ENCODE measurements around the gene ASB6.

The ASB6 gene, protein sequence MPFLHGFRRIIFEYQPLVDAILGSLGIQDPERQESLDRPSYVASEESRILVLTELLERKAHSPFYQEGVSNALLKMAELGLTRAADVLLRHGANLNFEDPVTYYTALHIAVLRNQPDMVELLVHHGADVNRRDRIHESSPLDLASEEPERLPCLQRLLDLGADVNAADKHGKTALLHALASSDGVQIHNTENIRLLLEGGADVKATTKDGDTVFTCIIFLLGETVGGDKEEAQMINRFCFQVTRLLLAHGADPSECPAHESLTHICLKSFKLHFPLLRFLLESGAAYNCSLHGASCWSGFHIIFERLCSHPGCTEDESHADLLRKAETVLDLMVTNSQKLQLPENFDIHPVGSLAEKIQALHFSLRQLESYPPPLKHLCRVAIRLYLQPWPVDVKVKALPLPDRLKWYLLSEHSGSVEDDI

DNA sequence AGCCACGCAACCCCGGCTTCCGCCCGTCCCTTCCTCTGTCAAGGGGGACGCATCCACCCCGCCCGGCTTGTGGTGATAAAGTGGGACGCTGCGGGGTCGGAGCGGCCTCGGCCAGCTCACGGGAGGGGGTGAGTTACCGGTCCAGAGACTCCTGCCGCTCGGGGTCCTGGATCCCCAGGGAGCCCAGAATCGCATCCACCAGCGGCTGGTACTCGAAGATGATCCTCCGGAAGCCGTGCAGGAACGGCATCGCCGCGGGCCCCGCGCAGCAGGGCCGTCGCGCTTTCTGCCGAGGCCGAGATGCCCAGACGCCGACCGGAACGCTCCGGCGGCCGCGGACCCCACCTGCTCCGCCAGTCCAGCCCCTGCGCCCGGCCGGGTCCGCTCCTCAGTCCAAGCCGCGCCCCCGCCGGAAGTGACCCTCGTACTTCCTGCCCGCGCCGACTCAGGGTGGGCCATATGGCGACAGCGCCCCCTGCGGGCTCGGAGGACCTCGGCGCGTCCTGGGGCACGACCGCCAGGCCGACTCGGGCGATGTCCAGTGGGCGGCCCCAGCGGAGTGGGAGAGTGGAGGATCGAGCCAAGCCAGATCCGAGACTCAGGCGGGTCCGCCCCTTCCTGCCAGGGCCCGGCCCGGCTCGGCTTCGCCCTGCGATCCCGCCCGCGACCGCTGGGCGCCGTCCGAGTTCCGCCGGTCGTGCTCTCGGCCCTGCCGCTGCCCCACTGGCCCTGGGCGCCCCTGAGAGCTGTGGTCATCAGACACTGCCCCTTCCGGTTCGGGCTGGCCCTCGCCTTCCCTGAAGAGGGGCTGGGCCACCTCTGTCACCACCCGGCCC lies at the start of gene ASB6:
TSS of gene ASB6 (minus strand) at position 402 of the 836 bp plus-strand sequence. CDS start at position 250, 152 bp downstream.
- Histone ChIP-seq H3F3A (ENCODE audit: low read depth) (no peaks in the 10 kb centered on the region), H3K36me3 (ENCODE audit: insufficient read depth, low read length) (no peaks in the 10 kb centered on the region; the same call in 1 of the 2 replicates), H3K9ac (ENCODE audit: low read depth, low read length, poor library complexity, severe bottlenecking) (peak within 1 kb of the TSS; percentile 76), H3K79me2 (ENCODE audit: insufficient read depth, low read length) (peaks cover 18% of the 10 kb centered on the region; the same call in 1 of the 2 replicates), H3K27me3 (ENCODE audit: insufficient read depth, low read length, poor library complexity, severe bottlenecking) (no peaks in the 10 kb centered on the region), H4K20me1 (ENCODE audit: insufficient read depth, low read length, poor library complexity, severe bottlenecking) (peaks cover 6% of the 10 kb centered on the region), H2AFZ (ENCODE audit: low read length) (peak within 1 kb of the TSS; percentile 80; the same call in 1 of the 2 replicates), H3K9me3 (ENCODE audit: insufficient read depth, low read depth, low read length) (no peaks in the 10 kb centered on the region), H3K4me2 (ENCODE audit: low read depth, low read length, poor library complexity, severe bottlenecking) (peak within 1 kb of the TSS; percentile 85), H3K9me2 (replicated peaks; ENCODE audit: low read depth, low read length) (no peaks in the 10 kb centered on the region), H3K4me3 (ENCODE audit: low read length, poor library complexity, severe bottlenecking) (peak within 1 kb of the TSS; percentile 84), H3K4me1 (ENCODE audit: insufficient read depth, low read length, poor library complexity, severe bottlenecking) (no peaks in the 10 kb centered on the region)
- TF ChIP-seq, protein P1, sequence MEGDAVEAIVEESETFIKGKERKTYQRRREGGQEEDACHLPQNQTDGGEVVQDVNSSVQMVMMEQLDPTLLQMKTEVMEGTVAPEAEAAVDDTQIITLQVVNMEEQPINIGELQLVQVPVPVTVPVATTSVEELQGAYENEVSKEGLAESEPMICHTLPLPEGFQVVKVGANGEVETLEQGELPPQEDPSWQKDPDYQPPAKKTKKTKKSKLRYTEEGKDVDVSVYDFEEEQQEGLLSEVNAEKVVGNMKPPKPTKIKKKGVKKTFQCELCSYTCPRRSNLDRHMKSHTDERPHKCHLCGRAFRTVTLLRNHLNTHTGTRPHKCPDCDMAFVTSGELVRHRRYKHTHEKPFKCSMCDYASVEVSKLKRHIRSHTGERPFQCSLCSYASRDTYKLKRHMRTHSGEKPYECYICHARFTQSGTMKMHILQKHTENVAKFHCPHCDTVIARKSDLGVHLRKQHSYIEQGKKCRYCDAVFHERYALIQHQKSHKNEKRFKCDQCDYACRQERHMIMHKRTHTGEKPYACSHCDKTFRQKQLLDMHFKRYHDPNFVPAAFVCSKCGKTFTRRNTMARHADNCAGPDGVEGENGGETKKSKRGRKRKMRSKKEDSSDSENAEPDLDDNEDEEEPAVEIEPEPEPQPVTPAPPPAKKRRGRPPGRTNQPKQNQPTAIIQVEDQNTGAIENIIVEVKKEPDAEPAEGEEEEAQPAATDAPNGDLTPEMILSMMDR (conservative IDR thresholded peaks at IDR 0.05; ENCODE audit: low read length), result peak; percentile 66
- TF ChIP-seq EZH2phosphoT487 (IDR thresholded peaks at IDR 0.05; ENCODE audit: borderline replicate concordance), result no peak

DNA sequence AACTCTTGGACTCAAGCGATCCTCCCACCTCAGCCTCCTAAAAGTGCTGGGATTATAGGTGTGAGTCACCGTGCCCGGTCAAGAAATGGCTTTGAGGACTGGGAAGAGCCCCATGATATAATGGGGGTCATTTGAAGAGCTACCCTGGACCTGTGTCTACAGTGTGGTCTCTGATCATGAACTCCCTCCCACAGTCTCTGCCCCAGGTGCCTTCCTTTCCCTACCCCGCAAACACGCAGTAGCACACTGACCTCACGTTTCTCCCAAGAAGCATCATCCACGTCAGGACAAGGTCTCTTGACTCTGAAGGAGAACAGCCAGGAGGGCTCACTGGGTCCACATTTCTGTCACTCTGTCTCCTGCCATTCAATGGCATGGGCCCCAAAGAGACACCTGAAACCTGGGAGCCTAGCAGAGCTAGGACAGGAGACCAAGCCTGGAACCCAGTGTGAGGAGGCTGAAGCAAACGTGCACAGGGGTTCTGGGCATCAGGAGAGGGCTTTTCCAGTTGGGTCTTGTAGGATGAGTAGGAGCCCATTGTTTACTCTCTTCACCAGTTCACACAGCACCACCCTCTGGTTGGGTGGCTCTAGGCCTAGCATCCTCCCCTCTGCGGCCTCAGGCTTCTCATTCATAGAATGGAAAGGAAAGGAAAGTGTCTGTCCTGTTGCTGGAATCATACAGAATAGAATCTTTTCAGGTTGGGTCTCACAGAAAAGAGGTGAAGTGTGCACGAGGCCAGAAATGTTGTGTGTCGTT lies 46.5 kb upstream of the ASB6 start:
- H3K9me3 ChIP-seq (ENCODE audit: insufficient read depth, low read depth, low read length), result no peaks in the 10 kb centered on the region
- no peaks in the 10 kb centered on the region for H3K4me1 ChIP-seq (ENCODE audit: insufficient read depth, low read length, poor library complexity, severe bottlenecking)
- H3K9me2 ChIP-seq (replicated peaks; ENCODE audit: low read depth, low read length), result no peaks in the 10 kb centered on the region
- no peak for TF ChIP-seq EZH2phosphoT487 (IDR thresholded peaks at IDR 0.05; ENCODE audit: borderline replicate concordance)
- TF ChIP-seq, protein P1 (conservative IDR thresholded peaks at IDR 0.05; ENCODE audit: low read length), result no peak
- H3K4me3 ChIP-seq (ENCODE audit: low read length, poor library complexity, severe bottlenecking), result no peak overlapping the region
- no peak overlapping the region for H3K4me2 ChIP-seq (ENCODE audit: low read depth, low read length, poor library complexity, severe bottlenecking)
- no peaks in the 10 kb centered on the region for H3K36me3 ChIP-seq (ENCODE audit: insufficient read depth, low read length)
- no peaks in the 10 kb centered on the region for H3K79me2 ChIP-seq (ENCODE audit: insufficient read depth, low read length)
- no peaks in the 10 kb centered on the region for H3K27me3 ChIP-seq (ENCODE audit: insufficient read depth, low read length, poor library complexity, severe bottlenecking)
- H3K9ac ChIP-seq (ENCODE audit: low read depth, low read length, poor library complexity, severe bottlenecking), result no peak overlapping the region
- no peak overlapping the region for H2AFZ ChIP-seq (ENCODE audit: low read length)
- H3F3A ChIP-seq (ENCODE audit: low read depth), result no peaks in the 10 kb centered on the region
- H4K20me1 ChIP-seq (ENCODE audit: insufficient read depth, low read length, poor library complexity, severe bottlenecking), result no peaks in the 10 kb centered on the region

DNA sequence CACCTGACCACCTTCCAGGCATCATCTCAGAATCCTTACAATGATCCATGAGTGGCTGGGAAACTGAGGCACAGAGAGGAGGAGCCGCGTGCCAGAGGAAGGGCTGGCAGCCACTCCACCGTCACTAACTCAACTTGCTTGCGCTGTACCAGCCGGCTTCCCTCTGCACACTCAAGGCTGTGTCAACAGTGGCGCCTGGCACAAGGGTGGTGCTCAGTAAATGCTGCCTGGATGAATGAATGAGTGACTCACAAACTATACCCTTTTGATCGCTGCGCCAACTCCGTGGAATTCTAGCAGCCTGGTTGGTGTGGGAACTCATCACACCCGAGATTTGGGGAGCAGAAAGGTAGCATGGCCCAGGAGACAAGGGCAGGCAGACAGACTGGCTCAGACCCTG lies 45.4 kb upstream of the ASB6 start:
- no peaks in the 10 kb centered on the region for H3F3A ChIP-seq (ENCODE audit: low read depth)
- H3K27me3 ChIP-seq (ENCODE audit: insufficient read depth, low read length, poor library complexity, severe bottlenecking), result no peaks in the 10 kb centered on the region
- no peak overlapping the region for H3K9ac ChIP-seq (ENCODE audit: low read depth, low read length, poor library complexity, severe bottlenecking)
- no peak overlapping the region for H2AFZ ChIP-seq (ENCODE audit: low read length)
- H3K9me2 ChIP-seq (replicated peaks; ENCODE audit: low read depth, low read length), result no peaks in the 10 kb centered on the region
- no peaks in the 10 kb centered on the region for H3K4me1 ChIP-seq (ENCODE audit: insufficient read depth, low read length, poor library complexity, severe bottlenecking)
- no peaks in the 10 kb centered on the region for H3K9me3 ChIP-seq (ENCODE audit: insufficient read depth, low read depth, low read length)
- no peaks in the 10 kb centered on the region for H4K20me1 ChIP-seq (ENCODE audit: insufficient read depth, low read length, poor library complexity, severe bottlenecking)
- TF ChIP-seq EZH2phosphoT487 (IDR thresholded peaks at IDR 0.05; ENCODE audit: borderline replicate concordance), result no peak
- TF ChIP-seq, protein P1 (conservative IDR thresholded peaks at IDR 0.05; ENCODE audit: low read length), result no peak
- H3K4me3 ChIP-seq (ENCODE audit: low read length, poor library complexity, severe bottlenecking), result no peak overlapping the region
- no peaks in the 10 kb centered on the region for H3K79me2 ChIP-seq (ENCODE audit: insufficient read depth, low read length)
- no peaks in the 10 kb centered on the region for H3K36me3 ChIP-seq (ENCODE audit: insufficient read depth, low read length)
- H3K4me2 ChIP-seq (ENCODE audit: low read depth, low read length, poor library complexity, severe bottlenecking), result no peak overlapping the region

All from Loucy (cell line).